ENCODE data around the gene ZBTB25.

- TF ChIP-seq CTCF (IDR thresholded peaks at IDR 0.05; ENCODE audit: low read depth, low read length) (no peak), EZH2phosphoT487 (IDR thresholded peaks at IDR 0.05; ENCODE audit: low read depth) (no peak)
Observed at GRCh38 chr14:64463195-64463594, 40.4 kb downstream of the ZBTB25 start.

Data from OCI-LY3 (cell line).